HL-60/S4 treated with retinoic acid at 250 ng/mL for 4 days and 3 days (cell line): ENCODE results near the gene MAX.

Experiments used
- in situ Hi-C: fragments of 300-500 bp; cut with MboI; formaldehyde crosslinking; loops from 2 replicates; pipeline ENCODE4 v1.7.0; 2022; ENCODE audit warnings: low sequenced_read_pairs

The MAX gene

DNA sequence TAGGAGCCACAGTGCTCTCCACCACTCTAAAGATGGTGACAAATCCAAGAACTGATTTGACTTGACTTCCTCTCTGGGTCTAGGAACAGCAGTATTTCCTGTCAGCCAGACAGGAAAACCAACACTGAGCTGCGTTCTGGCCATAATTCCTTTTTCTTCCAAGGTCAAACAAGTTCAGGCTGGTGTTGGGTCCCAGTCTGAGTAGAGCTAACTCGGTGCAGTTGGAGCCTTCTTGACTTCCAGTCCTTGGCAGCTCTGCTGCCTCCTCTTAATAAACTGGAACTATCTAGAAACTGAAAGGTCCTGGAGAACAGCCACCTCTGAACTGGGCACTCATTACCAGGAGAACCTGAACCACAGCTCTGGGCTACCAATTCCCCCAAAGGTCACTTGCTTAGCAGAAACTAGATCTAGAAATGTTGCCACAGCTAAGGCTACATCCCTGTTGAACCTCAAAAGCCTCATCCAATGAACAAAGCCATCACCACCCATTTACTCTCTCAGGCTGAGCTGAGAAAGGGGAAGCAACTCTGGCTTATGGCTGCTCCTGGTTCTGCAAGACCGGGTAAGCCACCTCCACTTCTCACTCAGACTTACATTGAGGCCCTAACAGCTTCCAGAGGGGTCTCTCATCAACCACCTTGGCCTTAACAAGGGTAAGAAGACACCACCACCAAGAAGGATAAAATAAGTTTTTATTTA, 27.7 kb downstream of the MAX start:
- in situ Hi-C loops = no loop called here

DNA sequence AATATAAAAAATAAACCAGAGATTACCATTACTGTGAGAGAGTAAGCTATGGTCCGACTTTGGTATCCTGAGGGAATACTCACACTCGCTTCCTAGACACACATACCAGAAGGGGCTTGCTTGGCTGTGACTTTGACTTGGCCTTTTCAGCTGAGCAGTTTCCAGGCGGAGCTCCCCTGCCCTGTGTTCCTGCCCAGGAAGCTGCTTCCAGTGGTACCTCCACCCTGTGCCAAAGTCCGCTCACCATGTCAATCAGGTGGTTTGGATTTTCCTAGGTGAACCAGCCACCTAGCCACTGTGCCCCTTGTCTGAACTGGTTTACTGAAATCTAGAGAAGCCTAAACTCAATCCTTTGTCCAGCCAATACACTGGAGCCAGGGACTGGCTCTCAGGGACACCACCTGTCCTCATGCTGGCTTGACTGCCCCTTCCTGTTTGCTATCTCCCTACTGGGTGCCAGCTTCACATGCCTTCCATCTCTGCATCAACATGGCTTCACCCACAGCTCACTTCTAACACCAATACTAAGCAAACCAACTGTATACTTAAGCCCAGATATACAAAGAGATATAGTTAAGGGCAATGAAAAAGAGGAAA, 28.6 kb downstream of the MAX start:
- in situ Hi-C loops = no loop called here

DNA sequence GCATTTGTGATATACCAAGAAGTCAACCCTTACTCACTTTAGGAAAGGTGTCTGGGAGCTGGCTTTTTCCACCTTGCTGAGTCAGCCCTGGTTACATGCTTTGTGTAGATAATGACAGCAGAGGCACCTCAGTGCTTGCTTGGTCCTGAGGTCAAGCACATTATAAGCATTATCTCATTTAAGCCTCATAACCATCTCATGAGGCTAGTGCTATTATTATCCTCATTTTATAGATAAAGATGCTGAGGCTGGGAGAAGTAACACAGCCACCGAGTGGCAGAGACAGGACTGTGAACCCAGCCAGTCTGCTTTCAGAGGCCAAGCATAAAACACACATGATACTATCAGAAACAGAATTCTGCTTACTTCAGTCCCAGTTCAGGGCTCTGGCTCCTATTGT, 29.4 kb downstream of the MAX start:
- in situ Hi-C loops = no loop called here

DNA sequence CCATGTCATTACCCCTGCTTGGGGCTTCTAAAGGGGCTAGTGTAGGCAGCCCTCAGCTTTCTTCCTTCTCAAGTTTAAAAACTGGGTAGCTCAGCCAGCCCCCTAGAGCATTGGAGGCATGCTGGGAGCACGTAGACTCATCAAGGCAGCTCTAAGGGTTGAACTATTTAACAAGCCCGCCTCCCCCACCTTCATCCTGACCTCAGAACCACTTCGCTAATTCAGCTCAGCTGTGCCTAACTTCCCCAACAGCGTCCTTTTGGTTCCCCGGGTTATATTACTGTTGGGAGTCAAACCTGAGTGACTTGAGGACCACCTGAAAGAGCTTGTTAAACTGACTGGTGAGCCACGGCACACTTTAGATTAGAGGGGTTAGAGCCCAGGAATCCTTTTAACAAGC, 30.1 kb downstream of the MAX start:
- in situ Hi-C loops = no loop called here

DNA sequence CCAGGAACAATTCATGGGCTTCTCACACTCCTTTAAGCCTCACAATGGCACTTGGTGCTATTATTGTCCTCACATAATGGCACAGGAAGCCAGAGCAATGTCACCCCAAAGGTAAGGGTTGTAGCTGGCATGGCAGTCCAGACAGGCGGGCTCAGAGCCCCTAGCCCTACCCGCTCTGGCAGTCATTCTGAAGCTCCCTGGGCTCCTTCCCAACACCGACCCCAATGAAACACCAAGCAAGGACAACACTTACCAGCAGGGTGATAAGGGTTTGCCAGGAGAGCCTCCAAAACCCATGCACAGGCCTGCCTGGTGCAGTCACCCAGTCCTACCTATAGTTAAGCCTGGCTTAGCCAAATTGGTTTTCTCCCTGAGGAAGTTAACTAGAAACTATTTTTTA, 30.8 kb downstream of the MAX start:
- in situ Hi-C loops = no loop called here

DNA sequence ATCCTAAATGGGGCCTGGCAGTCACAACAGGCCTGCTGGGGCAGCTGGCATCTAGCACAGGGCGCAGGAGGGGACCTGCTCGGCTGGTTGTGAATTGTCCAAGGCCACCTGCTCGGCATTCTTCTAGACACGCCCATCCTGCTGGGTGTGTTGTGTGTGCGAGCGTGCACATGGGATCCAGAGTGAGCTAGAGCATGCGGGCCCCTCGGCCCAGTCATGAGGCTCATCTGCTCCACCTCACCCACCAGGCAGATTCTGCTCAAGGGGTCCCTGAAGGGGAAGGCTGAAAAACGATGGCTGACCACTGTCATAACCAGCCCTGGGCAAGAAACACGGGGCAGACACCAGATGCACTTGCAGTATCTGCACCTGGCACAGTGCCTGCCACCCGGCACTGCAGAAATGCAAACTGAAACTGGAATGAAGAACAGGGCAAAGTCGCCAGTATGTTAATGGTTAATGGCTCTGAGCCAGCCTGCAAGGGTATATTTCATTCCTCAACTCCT, 31.8 kb downstream of the MAX start:
- in situ Hi-C loops = no loop called here

DNA sequence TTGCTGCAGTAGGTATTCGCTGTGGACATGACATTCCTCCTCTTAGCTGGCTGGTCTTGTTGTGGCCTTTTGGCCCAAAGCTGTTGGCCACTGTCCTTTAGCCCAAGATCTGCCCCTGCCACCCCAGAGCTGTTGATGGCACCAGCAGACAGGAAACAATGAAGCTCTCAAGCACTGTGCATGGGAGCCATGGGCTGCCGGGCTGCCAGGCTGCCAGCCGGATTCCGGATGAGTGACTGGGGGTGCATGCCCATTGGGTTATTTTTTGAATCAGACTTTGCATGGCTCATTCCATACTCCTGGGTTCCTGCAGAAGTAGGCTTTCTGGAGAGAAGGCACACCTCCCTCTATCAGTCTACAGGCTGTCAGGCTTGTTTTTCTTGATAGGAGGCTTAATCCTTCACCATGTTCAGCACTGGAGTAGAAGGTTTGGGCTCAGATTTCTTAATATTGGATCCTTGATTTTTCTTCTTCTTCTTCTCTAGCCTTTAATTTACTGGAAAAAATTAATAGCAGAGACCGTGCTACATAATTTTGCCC, 32.4 kb downstream of the MAX start:
- in situ Hi-C loops = no loop called here

DNA sequence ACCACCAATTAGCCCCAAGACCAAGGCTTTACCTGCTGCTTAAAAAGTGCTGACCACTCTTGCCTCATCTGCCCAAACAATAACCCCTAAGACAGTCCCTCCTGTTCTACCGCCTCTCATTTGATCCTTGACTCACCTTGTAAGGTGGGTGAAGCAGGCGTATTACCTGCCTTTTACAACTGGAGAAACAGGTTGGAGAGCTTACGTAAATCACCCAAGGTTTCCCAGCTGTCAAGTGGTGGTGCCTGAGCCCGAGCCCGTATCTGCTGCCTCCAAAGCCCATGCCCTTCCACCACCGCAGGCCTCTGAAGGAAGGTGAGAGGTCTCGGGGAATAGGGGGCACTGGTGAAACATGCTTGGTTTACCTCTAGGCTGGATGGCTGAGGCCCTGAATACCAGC, 36.6 kb downstream of the MAX start:
- in situ Hi-C loops = no loop called here

DNA sequence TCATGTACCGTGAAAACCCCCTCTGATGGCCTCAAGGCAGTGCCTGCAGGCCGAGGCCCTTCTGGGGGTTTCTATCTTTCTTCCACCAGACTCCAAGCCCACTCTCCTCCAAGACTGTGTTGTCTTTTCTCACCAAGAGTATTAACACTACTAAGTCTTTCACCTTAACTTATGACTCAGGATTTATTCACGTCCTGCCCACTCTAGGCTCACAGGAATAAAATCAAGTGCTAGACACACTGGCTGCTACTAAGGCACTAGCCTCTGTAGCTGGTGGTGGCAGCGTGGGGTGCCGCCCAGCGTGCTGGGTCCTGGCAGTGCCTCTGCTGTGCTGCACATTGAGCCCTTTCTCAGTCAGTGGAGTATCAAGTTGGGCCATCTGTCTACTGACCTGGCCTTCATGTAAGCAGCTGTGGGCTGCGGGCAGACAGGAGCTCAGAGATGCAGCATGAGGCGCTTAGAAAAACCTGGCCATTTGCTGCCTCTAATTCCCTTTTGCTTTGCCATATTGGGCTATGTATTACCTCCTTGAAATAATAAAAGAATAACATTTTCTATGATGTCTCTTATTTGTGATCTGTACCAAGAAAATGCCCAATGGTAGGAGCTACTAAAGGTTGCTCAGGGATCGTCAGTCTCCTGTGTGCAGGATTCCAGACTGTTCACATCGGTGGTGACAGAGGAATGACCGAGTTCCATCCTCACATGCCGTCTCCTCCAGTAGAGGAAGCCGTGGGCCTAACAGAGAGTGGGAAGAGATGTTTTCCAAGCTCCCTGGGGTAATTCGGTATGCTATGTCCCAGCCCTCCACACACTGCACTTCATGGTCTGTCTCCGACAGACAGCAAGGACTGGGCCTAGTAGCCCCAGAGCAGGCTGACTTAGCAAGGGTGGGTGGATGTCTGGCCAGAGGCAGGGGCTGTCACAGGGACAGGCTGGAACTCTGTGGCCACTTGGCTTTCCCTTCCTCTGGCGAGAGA, 39.9 kb downstream of the MAX start:
- in situ Hi-C loops = no loop called here

DNA sequence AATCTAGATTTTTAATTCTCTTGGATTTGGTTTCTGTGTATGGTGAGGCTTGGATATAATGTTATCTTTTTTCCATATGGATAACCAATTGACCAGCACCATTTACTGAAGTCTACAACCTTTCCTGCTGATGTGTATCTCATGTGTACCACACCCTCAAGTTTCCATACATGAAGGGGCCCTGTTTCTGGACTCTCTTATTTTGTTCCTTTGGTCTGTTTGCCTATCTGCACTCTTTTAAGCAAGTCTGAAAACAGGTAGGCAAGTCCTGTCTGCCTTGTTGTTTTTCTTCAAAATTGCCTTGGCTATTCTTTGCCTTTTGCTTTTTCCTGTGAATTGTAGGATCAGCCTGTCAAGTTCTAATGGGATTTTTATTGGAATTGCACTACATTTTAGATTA, 44.6 kb downstream of the MAX start:
- in situ Hi-C loops = no loop called here

DNA sequence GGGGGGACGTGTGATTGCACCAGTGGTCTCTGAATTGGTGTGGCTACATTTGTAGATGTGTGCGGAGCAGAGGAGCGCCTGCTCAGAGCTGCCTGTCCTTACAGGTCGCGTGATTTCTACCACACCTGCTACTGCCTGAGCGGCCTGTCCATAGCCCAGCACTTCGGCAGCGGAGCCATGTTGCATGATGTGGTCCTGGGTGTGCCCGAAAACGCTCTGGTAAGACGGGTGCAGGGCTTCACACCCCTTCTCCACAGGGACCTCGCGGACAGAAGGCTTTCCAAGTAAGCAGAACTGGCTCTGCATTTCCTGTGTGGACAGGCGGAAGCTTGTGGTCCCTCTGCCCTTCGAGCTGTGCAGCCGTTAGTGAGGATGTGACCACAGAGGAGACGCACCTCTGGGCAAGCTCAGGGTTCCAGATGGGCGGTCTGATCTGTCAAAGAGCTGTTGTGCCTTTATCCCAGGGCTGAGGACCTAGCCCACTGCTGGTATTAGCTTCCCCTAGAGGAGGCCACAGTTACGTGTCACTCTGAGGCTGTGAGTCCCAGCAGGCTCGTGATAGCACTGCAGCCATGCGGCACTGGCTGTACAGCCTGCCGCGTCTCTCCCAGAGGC, 47.7 kb downstream of the MAX start:
- in situ Hi-C loops = no loop called here

DNA sequence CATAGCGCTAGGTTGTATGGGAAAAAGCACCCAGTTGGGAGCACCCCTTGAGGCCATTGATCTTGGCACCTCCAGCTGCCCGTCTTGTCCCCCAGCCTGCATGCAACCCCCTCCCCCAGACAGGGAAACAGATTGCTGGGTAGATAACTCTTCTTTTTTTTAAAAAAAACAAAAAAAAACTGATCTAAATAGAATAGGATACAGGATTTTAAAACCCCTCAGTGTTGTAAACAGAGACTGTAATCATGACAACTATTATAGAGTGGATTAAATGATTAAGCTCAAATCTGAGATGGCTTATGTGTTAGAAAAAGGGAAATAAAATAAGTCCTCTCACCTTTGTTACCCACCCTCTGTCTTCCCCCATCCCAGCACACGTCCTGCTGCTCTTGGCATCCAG, 48.9 kb downstream of the MAX start:
- in situ Hi-C loops = no loop called here

DNA sequence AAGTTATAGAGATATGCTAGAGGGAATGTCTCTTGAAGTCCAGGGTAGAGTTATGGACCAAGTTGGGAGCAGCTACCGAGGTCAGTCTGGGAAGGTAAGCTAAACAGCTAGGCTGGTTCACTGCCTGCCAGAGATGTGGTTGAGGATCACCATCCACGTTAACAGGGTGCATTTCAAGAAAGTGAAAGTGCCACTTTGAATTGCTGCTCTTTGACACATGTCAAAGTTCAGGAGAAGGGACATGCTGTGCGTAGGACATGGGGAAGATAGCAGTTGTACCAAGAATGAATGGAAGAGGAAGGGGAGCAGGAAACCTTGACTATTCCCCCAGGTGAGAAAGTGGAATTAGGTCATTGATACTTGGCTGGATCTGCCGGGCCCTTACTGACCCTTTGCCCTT, 49.5 kb downstream of the MAX start:
- in situ Hi-C loops = no loop called here

DNA sequence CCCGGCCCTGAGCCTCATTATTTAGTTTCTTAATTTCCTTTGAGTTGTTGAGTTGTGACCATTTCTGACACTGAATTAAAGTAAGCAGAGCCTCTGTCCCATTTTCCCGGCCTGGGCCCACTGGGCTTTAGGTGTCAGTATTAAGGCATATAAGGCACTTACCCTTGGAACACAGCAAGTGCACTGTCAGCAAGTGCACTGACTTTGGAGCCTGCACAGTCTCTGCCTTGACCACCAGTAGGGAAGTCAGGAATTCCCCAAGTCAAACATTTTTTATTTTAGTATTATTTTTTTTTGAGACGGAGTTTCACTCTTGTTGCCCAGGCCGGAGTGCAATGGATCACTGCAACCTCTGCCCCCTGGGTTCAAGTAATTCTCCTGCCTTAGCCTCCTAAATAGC, 56.6 kb downstream of the MAX start:
- in situ Hi-C loops = no loop called here

DNA sequence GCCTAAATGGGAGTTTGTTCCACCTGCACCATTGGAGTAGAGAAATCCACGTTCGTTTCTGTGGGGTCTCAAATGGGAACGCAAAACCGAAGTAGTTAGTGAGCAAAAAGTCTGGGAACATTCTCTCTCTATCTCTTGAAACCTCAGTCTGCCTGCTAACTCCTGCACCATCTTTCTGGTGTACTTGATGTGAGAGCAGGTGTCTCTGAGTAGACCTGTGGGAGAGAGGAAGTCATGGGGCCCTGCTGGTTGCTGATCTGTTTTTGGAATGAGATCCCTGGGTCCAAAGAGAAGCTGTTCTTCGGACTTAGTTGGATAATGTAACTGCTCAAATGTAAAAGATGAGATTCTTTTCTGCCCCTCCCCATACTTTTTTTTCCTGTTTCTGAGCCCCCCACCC, 57.3 kb downstream of the MAX start:
- in situ Hi-C loops = no loop called here

DNA sequence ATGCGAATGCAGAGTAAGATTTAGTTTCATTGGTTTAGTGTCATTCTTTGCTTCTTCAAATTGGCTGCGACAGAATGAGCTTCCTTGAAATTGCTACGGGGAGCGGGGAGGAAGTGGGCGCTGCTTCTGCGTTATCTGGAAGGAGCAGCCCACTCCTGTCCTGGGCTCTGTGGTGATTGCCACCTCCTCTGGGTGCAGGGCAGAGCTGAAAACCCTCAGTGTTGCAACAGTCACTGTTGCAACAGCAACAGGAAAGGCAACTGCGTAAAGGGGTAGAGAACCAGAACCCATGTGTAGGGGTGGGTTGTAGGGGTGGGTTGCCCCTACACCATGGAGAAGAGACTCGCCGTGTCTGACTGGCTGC, 57.7 kb downstream of the MAX start:
- in situ Hi-C loops = no loop called here

DNA sequence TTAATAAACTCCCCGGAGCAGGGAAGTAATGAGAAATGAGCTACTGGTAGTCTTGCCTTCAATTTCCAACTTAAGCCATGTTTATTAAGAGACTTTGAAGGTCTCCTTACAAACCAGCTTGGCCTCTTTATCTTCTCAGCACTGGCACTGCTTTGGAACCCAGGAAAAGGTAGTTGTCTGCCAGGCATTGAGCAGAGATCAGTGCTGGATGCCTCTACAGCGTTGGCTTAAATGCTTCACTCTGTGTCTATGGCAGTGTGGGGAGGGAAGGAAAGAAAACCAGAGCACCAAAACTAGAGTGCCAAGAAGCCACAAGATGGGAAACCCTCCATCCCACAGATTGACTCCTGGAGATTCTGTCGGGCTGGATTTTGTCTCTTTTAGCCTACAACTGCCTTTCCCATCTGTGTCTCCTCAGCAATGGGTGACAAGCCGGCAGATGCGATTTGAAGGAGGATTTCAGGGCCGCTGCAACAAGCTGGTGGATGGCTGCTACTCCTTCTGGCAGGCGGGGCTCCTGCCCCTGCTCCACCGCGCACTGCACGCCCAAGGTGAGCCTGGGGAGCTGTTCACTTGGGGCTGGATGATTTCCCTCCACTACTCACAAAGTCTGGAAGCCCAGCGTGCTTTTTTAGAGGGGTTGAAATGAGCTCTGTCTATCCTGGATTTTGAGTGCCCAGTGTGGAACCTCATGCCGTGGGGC, 58.3 kb downstream of the MAX start:
- in situ Hi-C loops = no loop called here

DNA sequence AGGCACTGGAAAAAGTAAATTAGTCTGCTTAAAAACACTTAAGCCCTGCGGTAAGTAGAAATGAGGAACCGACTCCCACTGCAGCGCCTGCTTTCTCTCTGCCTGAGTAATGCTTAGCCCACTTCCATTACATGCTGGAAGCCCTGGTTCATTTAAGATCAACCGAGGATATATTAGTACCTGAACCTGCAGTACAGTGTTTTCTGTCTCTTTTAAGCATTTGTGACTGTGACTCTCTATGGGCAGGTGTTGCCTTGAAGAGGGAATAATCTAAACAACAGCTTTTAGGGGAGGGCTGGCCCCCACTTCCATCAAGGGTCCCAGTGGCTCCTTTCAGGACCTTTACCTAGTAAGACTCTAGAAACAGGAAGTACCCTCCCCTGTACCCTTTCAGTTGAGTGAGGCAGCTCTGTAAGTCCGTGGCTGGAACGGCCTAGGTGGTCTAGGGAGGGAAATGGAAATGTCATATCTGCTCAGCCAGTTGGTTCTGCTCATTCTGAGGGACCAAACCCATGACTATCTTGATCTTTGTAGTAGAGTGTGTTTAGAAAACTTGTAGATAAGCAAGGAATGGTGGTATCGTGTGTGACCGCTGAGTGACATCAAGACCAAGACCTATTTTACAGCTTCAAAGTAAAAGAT, 59.5 kb downstream of the MAX start:
- in situ Hi-C loops = no loop called here

DNA sequence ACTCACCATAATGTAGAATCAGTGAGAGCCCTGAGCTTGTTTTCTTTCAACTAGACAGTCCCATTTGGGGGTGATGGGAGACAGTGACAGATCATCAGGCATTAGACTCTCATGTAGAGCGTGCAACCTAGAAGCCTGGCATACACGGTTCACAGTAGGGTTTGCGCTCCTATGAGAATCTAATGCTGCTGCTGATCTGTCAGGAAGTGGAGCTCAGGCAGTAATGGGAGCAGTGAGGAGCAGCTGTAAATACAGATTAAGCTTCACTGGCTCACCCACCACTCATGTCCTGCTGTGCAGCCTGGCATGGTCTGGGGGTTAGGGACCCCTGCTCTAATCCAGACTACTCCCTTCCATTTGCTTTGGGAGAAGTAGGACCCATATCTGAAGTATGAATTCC, 60.0 kb downstream of the MAX start:
- in situ Hi-C loops = no loop called here

DNA sequence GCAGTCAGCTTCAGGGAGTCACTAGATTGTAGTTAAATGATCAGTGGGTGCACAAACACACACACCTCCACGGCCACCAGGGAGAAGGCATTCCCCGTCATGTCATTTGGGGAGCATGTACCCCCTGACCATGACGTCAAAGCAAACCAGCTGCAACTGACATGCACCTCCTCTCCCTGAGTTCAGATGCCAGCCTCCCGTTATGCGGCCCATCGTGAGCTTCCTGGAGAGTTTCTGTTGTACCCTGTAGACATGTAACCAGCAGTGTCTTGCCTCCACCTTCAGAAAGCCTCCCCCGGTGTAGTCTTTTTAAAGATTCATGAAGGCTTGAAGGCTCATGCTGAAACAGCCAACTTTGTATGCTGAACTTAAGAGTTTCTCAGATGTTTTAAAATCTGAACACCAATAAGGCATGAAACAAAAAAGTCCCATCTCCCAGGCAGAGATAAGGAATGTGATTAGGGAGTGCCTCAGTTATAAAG, 60.8 kb downstream of the MAX start:
- in situ Hi-C loops = no loop called here
